RCC 7860 (cell line): ENCODE measurements around the gene OR1K1.
"Not testable (repeated sequence)": the region's sequence is repeated elsewhere in the genome, so short reads cannot be mapped to it uniquely, and the experiment has no call there.

Experiments used
- DNase-seq: peaks from one replicate; pipeline ENCODE4 v3.0.0-alpha.2; 2015; ENCODE audit warnings: low spot score
- FAIRE-seq: peaks from 2 replicates; lab custom pipeline; 2012; peaks lifted over from hg19 to GRCh38; lab: Jason Lieb, UNC

OR1K1 gene

GRCh38 chr9:122800066-122801060 lies at the start of gene OR1K1:
Gene OR1K1, plus strand, starts transcription at chr9:122800123. Its CDS starts 0 bp downstream, at chr9:122800123.
- DNase-seq (no peak), FAIRE-seq (no peak)

GRCh38 chr9:122754825-122755224 lies 45.1 kb upstream of the OR1K1 start:
- no peak for FAIRE-seq
- no peak for DNase-seq

GRCh38 chr9:122767817-122768216 lies 32.1 kb upstream of the OR1K1 start:
- DNase-seq (no peak), FAIRE-seq (no peak)

- FAIRE-seq, result no peak
These were observed 22.9 kb upstream of the OR1K1 start for GRCh38 chr9:122777052-122777451.

GRCh38 chr9:122777935-122778627 lies 21.8 kb upstream of the OR1K1 start:
- FAIRE-seq (no peak), DNase-seq (peak; percentile 73)

More at GRCh38 chr9:122777052-122777451, 22.9 kb upstream of the OR1K1 start:
- no peak for DNase-seq

- FAIRE-seq (no peak), DNase-seq (no peak)
These were observed 20.7 kb upstream of the OR1K1 start for GRCh38 chr9:122779181-122779580.

GRCh38 chr9:122780026-122780425 lies 19.9 kb upstream of the OR1K1 start:
- no peak for DNase-seq
- no peak for FAIRE-seq

- FAIRE-seq, result no peak
- DNase-seq, result no peak
These were observed 18.3 kb upstream of the OR1K1 start for GRCh38 chr9:122781671-122782070.

GRCh38 chr9:122785269-122785668 lies 14.7 kb upstream of the OR1K1 start:
- FAIRE-seq (no peak), DNase-seq (no peak)

- FAIRE-seq (no peak), DNase-seq (no peak)
These were observed 13.6 kb upstream of the OR1K1 start for GRCh38 chr9:122786338-122786737.

GRCh38 chr9:122788831-122789230 lies 11.1 kb upstream of the OR1K1 start, which contains the start of gene OR5C1:
Gene OR5C1, plus strand, starts transcription at chr9:122788933. Its CDS starts 0 bp downstream, at chr9:122788933.
- DNase-seq (no peak), FAIRE-seq (no peak)

GRCh38 chr9:122789256-122790046 lies 10.5 kb upstream of the OR1K1 start:
- DNase-seq (no peak), FAIRE-seq (no peak)

GRCh38 chr9:122791872-122792669 lies 7.9 kb upstream of the OR1K1 start:
- FAIRE-seq, result no peak
- no peak for DNase-seq

- DNase-seq (no peak), FAIRE-seq (no peak)
These were observed 2.4 kb upstream of the OR1K1 start for GRCh38 chr9:122797316-122798063.

GRCh38 chr9:122806661-122807060 lies 6.7 kb downstream of the OR1K1 start:
- no peak for FAIRE-seq
- DNase-seq, result no peak

GRCh38 chr9:122807271-122807900 lies 7.5 kb downstream of the OR1K1 start:
- no peak for FAIRE-seq
- no peak for DNase-seq

GRCh38 chr9:122808141-122808540 lies 8.2 kb downstream of the OR1K1 start:
- no peak for FAIRE-seq
- no peak for DNase-seq

GRCh38 chr9:122809261-122809660 lies 9.3 kb downstream of the OR1K1 start:
- DNase-seq, FAIRE-seq: not testable (repeated sequence)
